Measurements from ENCODE around the gene ISCA1.
A peak's percentile ranks its signal among the peaks of the same experiment; 100 is the strongest.
"Not testable (repeated sequence)": the region's sequence is repeated elsewhere in the genome, so short reads cannot be mapped to it uniquely, and the experiment has no call there.

ISCA1 gene

GRCh38 chr9:86282077-86282978 is at the start of gene ISCA1:
Gene ISCA1, minus strand, starts transcription at chr9:86282538. Its CDS starts 80 bp downstream, at chr9:86282458.
- DNase-seq = peak; percentile 97

GRCh38 chr9:86330186-86330585 is 47.8 kb upstream of the ISCA1 start:
- no peak for DNase-seq

- DNase-seq = no peak
These were observed 47.3 kb upstream of the ISCA1 start for GRCh38 chr9:86329649-86330048.

GRCh38 chr9:86328156-86328555 is 45.8 kb upstream of the ISCA1 start:
- DNase-seq = no peak

- no peak for DNase-seq
These were observed 44.2 kb upstream of the ISCA1 start for GRCh38 chr9:86326536-86326935.

- DNase-seq = no peak
These were observed 42.6 kb upstream of the ISCA1 start for GRCh38 chr9:86324901-86325300.

GRCh38 chr9:86324308-86324707 is 42.0 kb upstream of the ISCA1 start:
- no peak for DNase-seq

GRCh38 chr9:86322973-86323644 is 40.8 kb upstream of the ISCA1 start:
- no peak for DNase-seq

- DNase-seq = no peak
These were observed 39.0 kb upstream of the ISCA1 start for GRCh38 chr9:86321373-86321772.

GRCh38 chr9:86318187-86318586 is 35.8 kb upstream of the ISCA1 start:
- DNase-seq = no peak

GRCh38 chr9:86315078-86315477 is 32.7 kb upstream of the ISCA1 start:
- DNase-seq = no peak

GRCh38 chr9:86312959-86313358 is 30.6 kb upstream of the ISCA1 start:
- DNase-seq = not testable (repeated sequence)

GRCh38 chr9:86308687-86309086 is 26.3 kb upstream of the ISCA1 start:
- DNase-seq = no peak

GRCh38 chr9:86304236-86304730 is 21.9 kb upstream of the ISCA1 start:
- no peak for DNase-seq

- DNase-seq = no peak
These were observed 21.1 kb upstream of the ISCA1 start for GRCh38 chr9:86303316-86303975.

GRCh38 chr9:86301686-86302085 is 19.3 kb upstream of the ISCA1 start:
- no peak for DNase-seq

GRCh38 chr9:86300701-86301100 is 18.4 kb upstream of the ISCA1 start:
- no peak for DNase-seq

GRCh38 chr9:86298873-86299272 is 16.5 kb upstream of the ISCA1 start:
- no peak for DNase-seq

GRCh38 chr9:86290341-86290740 is 8.0 kb upstream of the ISCA1 start:
- DNase-seq = not testable (repeated sequence)

GRCh38 chr9:86288499-86289198 is 6.3 kb upstream of the ISCA1 start:
- no peak for DNase-seq

- peak; percentile 83 for DNase-seq
These were observed 4.7 kb upstream of the ISCA1 start for GRCh38 chr9:86287013-86287412.

GRCh38 chr9:86286278-86286677 is 3.9 kb upstream of the ISCA1 start:
- DNase-seq = peak; percentile 92

GRCh38 chr9:86285261-86285660 is 2.9 kb upstream of the ISCA1 start:
- DNase-seq = peak; percentile 93
